HFFc6 (cell line): ENCODE data around the gene MSI2. TPM values are rescaled to one million over a fixed set of nuclear protein-coding genes. Genes with fewer than 3 reads are reported as not detected.
A peak's percentile ranks its signal among the peaks of the same experiment; 100 is the strongest.
"Not testable (repeated sequence)": the region's sequence is repeated elsewhere in the genome, so short reads cannot be mapped to it uniquely, and the experiment has no call there.

Source experiments
- DNase-seq: peaks from one replicate; pipeline ENCODE4 v3.0.0-alpha.2; 2018
- H3K27ac Mint-ChIP-seq: 2 replicates; pipeline ENCODE4 v1.8.0; 2020; ENCODE audit warnings: mild to moderate bottlenecking, mixed read lengths
- H3K27me3 Mint-ChIP-seq: 2 replicates; pipeline ENCODE4 v1.8.0; 2021; ENCODE audit warnings: mild to moderate bottlenecking, moderate library complexity, mixed read lengths; ENCODE audit not compliant: insufficient read depth
- H3K36me3 Mint-ChIP-seq: 2 replicates; pipeline ENCODE4 v1.8.0; 2021; ENCODE audit warnings: low read depth, mixed read lengths
- H3K4me1 Mint-ChIP-seq: 2 replicates; pipeline ENCODE4 v1.8.0; 2020; ENCODE audit warnings: low read depth, mixed read lengths
- H3K4me3 Mint-ChIP-seq: 2 replicates; pipeline ENCODE4 v1.8.0; 2020; ENCODE audit warnings: mild to moderate bottlenecking, moderate library complexity, mixed read lengths
- H3K9me3 Mint-ChIP-seq: 2 replicates; pipeline ENCODE4 v1.8.0; 2020; ENCODE audit warnings: mild to moderate bottlenecking, mixed read lengths
- total RNA-seq, 6 experiments: library from RNA; stranded (reverse); fragmentation: NEBNext Ultra II Directional; extraction: Animal tissue kit (Norgen Biotek cat#: 25700); gene quantifications; 2 replicates in 1 of 6; 3 replicates in 5 of 6; pipeline ENCODE4 v1.2.3, GENCODE V29; 2021
- TF ChIP-seq, protein P1 (sequence below): fragments of 200-600 bp; sonication (generic); IDR thresholded peaks from 2 replicates; pipeline ENCODE4 v1.5.0; 2021; ENCODE audit warnings: antibody characterized with exemption, mild to moderate bottlenecking

Gene MSI2
- total RNA-seq, 6 experiments from 2014 or later, result 53.5 to 71.7 (median 55.0) TPM

GRCh38 chr17:57617218-57617617 lies 360.9 kb downstream of the MSI2 start:
- Mint-ChIP-seq H3K9me3 (peaks cover 10% of the 10 kb centered on the region), H3K27ac (no peak overlapping the region), H3K36me3 (peaks cover 17% of the 10 kb centered on the region), H3K27me3 (no peaks in the 10 kb centered on the region), H3K4me3 (no peak overlapping the region), H3K4me1 (peaks cover 26% of the 10 kb centered on the region)
- TF ChIP-seq, protein P1, sequence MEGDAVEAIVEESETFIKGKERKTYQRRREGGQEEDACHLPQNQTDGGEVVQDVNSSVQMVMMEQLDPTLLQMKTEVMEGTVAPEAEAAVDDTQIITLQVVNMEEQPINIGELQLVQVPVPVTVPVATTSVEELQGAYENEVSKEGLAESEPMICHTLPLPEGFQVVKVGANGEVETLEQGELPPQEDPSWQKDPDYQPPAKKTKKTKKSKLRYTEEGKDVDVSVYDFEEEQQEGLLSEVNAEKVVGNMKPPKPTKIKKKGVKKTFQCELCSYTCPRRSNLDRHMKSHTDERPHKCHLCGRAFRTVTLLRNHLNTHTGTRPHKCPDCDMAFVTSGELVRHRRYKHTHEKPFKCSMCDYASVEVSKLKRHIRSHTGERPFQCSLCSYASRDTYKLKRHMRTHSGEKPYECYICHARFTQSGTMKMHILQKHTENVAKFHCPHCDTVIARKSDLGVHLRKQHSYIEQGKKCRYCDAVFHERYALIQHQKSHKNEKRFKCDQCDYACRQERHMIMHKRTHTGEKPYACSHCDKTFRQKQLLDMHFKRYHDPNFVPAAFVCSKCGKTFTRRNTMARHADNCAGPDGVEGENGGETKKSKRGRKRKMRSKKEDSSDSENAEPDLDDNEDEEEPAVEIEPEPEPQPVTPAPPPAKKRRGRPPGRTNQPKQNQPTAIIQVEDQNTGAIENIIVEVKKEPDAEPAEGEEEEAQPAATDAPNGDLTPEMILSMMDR, result no peak
- DNase-seq, result no peak

DNA sequence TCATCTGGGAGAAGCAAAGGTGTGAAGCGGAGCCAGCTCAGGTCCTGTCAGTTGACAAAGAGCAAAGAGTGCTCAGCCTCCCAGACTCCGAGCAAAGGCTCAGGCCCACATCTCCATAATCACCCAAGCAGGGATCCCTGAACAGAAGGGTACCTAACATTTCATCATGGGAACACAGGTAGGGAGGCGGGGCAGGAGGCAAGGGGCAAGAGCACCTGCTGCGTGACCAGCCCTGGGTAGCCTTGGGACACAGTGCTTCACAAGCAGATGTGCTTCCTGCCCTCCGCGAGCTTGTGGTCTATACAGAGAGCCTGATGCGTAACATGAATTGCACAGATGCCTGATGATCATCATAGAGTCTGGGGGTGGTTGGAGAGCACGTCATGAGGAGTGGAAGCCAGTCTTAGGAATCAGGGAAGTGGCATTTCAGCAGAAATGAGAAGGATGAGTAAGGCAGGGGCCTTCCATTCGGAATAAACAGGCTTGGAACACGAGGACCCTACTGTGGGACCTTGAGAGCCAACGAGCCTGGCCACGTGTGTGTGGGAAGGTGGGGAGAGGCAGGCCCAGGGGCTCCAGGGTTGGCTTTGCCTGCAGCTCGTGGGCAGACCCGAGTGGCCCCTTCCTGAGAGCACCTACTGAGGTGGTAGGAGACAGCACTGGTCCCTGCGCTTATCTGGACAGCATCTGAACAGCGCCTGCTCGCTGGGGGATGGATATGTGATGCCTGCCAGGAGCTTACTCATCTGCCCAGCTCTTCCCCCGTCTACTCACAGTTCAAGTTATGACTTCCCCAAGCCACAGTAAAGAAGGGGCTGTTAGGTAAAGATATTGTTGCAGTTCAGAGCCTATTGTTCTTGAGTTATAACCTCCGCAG lies 363.0 kb downstream of the MSI2 start:
- Mint-ChIP-seq H3K27me3 (no peaks in the 10 kb centered on the region; the same call in 1 of the 2 replicates), H3K36me3 (peaks cover 24% of the 10 kb centered on the region), H3K27ac (peak overlapping the region; percentile 90), H3K4me1 (peaks cover 47% of the 10 kb centered on the region), H3K9me3 (peaks cover 10% of the 10 kb centered on the region), H3K4me3 (peak overlapping the region; percentile 45; the same call in 1 of the 2 replicates)
- TF ChIP-seq, protein P1, result no peak
- DNase-seq, result peak; percentile 65

DNA sequence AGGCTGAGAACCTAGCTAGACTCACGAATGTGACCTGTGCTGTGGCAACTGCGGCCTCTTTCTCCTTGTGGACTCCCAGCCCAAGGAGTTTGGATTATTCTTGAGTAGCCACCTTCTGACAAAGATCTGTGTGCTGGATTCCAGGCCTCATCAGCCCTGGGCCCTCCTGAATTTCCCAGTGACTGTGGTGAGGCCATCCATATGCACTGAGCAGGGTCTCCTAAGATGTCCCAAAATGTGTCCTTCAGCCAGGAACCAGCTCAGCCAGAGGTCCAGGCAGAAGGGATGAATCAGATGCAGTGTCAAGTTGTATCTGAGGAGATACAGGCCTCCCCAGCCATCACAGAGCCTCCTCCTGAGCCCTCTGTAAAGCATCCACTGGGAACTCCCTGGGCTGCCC lies 364.3 kb downstream of the MSI2 start:
- Mint-ChIP-seq H3K27ac (peak overlapping the region; percentile 90), H3K36me3 (peaks cover 24% of the 10 kb centered on the region), H3K9me3 (peaks cover 10% of the 10 kb centered on the region), H3K4me1 (peaks cover 57% of the 10 kb centered on the region), H3K27me3 (no peaks in the 10 kb centered on the region; the same call in 1 of the 2 replicates), H3K4me3 (no peak overlapping the region)
- DNase-seq, result no peak
- TF ChIP-seq, protein P1, result no peak

GRCh38 chr17:57621791-57622190 lies 365.5 kb downstream of the MSI2 start:
- not testable (repeated sequence) for H3K9me3 Mint-ChIP-seq, H3K27me3 Mint-ChIP-seq, H3K27ac Mint-ChIP-seq, H3K4me3 Mint-ChIP-seq, DNase-seq
- Mint-ChIP-seq H3K4me1 (peaks cover 58% of the 10 kb centered on the region), H3K36me3 (peaks cover 16% of the 10 kb centered on the region)

DNA sequence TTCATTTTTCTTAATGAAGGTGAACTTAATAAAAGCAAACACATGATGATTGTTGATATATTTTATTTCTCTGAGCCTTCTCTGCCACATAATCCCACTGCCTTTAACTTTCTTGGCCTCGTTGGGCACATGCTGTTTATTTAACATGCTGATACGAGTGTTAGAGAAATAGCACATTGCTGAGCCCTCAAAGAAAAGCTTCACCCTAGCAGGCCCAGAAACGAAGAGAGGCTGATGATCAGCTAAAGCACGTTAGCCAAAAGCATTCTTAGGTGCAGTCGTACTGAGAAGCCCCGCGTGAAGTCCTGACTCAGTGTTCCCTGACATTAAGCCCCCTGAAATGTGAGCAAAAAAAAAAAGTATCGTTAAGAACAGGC lies 366.0 kb downstream of the MSI2 start:
- peaks cover under 1% of the 10 kb centered on the region; the same call in 1 of the 2 replicates for H3K9me3 Mint-ChIP-seq
- H3K4me1 Mint-ChIP-seq, result peaks cover 58% of the 10 kb centered on the region
- peak overlapping the region; percentile 91 for H3K27ac Mint-ChIP-seq
- peaks cover 11% of the 10 kb centered on the region for H3K36me3 Mint-ChIP-seq
- TF ChIP-seq, protein P1, result no peak
- DNase-seq, result no peak
- peak overlapping the region; percentile 62; the same call in 1 of the 2 replicates for H3K4me3 Mint-ChIP-seq
- no peaks in the 10 kb centered on the region; the same call in 1 of the 2 replicates for H3K27me3 Mint-ChIP-seq
